ENCODE results near the gene MRPL22.
"Not testable (repeated sequence)": the region's sequence is repeated elsewhere in the genome, so short reads cannot be mapped to it uniquely, and the experiment has no call there.

Gene MRPL22

GRCh38 chr5:154940772-154941620 lies at the start of gene MRPL22:
Gene MRPL22 (plus strand): TSS chr5:154941073. CDS start chr5:154941111, 38 bp downstream.
- no peak for FAIRE-seq

GRCh38 chr5:154892369-154892771 lies 48.5 kb upstream of the MRPL22 start:
- no peak for FAIRE-seq

- FAIRE-seq = no peak
These were observed 47.5 kb upstream of the MRPL22 start for GRCh38 chr5:154893381-154893780.

DNA sequence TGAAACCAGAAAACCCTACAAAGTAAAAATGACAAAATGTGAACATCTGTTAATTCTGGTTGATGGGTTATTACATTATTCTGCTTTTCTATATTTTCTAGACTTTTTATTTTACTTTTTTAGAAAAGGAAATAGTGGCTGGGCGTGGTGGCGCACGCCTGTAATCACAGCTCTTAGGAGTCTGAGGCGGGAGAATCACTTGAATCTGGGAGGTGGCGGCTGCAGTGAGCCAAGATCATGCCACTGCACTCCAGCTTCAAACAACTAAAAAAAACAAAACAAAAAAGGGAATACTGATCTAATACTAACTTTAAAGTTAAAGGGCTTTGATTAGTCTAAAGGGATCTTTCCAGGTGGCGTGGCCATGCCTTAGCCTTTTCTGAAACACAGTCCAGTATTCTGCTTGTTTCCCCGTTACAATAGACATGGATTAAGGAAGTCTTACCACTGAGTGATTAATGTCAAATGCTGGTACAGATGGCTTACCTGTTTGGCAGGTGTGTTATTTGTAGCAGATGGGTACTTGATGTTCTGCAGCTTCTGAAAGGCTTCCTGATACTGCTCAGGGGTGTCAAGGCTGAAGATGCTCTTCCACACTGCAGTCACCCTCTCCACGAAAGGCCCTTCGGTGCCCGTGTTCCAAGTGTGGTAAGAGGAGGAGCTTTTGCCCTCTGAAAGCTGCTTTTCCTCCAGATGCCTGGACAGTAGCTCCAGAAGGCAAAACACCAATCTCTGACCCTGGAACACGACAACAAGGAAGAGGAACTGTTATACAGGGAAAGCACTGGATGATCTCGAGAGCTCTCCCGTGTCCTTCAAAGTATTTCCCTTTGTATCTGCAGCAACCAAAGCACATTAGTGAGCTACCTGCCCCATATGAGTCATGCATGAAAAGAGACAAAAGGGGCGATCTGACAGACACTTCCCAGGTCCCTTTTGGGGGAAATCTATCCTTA lies 45.0 kb upstream of the MRPL22 start:
- no peak for FAIRE-seq

GRCh38 chr5:154896562-154897165 lies 44.2 kb upstream of the MRPL22 start:
- FAIRE-seq = no peak

GRCh38 chr5:154898210-154898609 lies 42.7 kb upstream of the MRPL22 start:
- no peak for FAIRE-seq

GRCh38 chr5:154899151-154899816 lies 41.6 kb upstream of the MRPL22 start:
- FAIRE-seq = no peak

GRCh38 chr5:154900066-154900465 lies 40.8 kb upstream of the MRPL22 start:
- no peak for FAIRE-seq

- FAIRE-seq = no peak
These were observed 39.6 kb upstream of the MRPL22 start for GRCh38 chr5:154901276-154901675.

DNA sequence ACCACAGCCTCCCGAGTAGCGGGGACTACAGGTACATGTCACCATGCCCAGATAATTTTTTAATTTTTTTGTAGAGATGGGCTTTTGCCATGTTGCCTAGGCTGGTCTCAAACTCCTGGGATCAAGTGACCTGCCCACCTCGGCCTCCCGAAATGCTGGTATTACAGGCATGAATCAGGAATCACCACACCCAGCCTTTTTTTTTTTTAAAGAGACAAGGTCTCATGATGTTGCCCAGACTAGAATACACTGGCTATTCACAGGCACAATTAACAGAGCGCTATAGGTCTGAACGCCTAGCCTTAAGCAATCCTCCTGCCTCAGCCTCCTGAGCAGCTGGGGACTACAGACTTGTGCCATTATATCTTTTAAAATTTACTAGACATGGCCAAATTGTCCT lies 39.0 kb upstream of the MRPL22 start:
- FAIRE-seq = no peak

DNA sequence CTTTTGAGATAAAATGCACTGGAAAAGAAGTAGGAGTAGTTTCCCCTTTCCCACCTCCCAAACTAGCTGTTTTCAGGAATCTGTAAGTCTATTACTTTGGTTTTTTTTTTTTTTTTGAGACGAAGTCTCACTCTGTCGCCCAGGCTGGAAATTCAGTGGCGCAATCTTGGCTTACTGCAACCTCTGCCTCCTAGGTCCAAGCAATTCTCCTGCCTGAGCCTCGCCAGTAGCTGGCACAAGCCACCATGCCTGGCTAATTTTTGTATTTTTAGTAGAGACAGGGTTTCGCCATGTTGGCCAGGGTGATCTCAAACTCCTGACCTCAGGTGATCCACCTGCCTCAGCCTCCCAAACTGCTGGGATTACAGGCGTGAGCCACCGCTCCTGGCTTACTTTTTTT lies 35.3 kb upstream of the MRPL22 start:
- not testable (repeated sequence) for FAIRE-seq

DNA sequence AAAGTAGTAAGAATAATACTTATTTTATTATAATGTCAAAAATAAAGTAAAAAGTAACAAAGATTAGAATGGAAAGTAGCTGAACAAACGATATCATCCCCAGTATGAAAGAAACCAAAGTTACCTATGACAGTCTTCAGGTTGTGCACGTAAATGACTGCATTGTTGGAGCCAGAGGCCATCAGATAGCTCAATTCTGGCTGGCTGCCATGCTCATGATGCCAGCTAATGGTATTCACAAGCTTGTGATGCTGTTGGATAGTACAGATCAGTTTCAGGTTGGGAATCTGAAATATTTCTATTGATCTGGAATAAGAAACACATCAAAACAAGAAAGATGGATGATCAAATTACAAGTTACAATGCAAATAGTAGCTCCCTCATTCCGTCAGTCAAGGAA lies 24.0 kb upstream of the MRPL22 start:
- FAIRE-seq = no peak

- no peak for FAIRE-seq
These were observed 23.1 kb upstream of the MRPL22 start for GRCh38 chr5:154917757-154918156.

GRCh38 chr5:154923441-154924430 lies 17.1 kb upstream of the MRPL22 start:
- FAIRE-seq = no peak

- FAIRE-seq = no peak
These were observed 7.3 kb upstream of the MRPL22 start for GRCh38 chr5:154933537-154933936.

GRCh38 chr5:154934881-154935280 lies 6.0 kb upstream of the MRPL22 start:
- no peak for FAIRE-seq

- no peak for FAIRE-seq
These were observed 3.6 kb upstream of the MRPL22 start for GRCh38 chr5:154937186-154937717.

DNA sequence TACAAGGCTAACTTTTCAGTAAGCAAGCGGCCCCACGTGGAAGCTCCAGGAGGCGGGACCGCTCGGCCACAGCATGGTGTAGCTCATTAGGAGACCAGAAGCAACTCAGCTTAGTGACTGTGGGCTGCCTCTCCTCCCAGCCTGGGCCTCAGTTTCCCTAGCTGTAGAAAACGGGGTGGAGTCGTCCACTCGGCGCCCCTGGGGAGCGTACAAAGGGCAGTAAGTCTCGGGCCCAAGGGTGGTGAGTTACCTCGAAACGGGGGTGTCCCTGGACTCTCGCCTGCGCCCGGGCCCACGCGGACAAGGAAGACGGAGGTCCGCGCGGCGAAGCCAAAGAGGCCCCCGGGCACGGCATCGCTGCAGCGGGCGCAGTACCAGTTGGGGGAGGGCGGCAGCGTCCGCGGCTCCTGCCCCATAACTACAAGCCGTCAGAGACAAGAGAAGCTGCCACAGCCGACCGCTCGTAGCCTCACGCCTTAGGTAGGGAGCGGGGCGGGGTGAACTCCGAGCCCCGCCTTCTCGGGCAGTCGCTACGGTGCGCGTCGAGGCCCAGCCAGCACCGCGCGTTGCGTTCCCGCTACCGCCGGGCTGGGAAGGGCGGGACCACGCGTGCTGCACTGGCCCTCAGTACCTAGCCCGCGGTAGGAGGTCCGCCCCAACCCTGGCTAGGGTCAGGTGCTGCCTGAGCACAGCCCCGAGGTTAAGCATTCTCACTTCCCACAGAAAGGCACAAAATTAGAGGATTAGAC lies 3.0 kb upstream of the MRPL22 start, which contains the start of gene GEMIN5:
TSS of gene GEMIN5 (minus strand) at position 494 of the 749 bp plus-strand sequence. CDS start at position 416, 78 bp downstream.
- FAIRE-seq = no peak

GRCh38 chr5:154939387-154939786 lies 1.5 kb upstream of the MRPL22 start:
- not testable (repeated sequence) for FAIRE-seq

DNA sequence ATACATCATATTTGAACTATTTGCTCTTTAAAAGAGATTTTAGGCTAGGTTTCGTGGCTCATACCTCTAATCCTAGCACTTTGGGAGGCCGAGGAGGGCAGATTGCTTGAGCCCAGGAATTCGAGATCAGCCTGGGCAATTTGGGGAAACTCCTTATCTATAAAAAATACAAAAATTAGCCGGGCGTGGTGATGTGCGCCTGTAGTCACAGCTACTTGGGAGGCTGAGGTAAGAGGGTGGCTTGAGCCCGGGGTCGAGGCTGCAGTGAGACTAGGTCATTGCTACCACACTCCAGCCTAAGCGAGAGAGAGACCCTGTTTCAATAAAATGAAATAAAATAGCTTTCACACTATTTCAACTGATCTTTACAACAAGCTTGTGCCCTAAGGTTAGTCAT lies 500 bp upstream of the MRPL22 start:
- FAIRE-seq = no peak

Measured in TTC549 (cell line).